Measurements from ENCODE around the gene PMEPA1.

Gene PMEPA1, protein sequence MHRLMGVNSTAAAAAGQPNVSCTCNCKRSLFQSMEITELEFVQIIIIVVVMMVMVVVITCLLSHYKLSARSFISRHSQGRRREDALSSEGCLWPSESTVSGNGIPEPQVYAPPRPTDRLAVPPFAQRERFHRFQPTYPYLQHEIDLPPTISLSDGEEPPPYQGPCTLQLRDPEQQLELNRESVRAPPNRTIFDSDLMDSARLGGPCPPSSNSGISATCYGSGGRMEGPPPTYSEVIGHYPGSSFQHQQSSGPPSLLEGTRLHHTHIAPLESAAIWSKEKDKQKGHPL

DNA sequence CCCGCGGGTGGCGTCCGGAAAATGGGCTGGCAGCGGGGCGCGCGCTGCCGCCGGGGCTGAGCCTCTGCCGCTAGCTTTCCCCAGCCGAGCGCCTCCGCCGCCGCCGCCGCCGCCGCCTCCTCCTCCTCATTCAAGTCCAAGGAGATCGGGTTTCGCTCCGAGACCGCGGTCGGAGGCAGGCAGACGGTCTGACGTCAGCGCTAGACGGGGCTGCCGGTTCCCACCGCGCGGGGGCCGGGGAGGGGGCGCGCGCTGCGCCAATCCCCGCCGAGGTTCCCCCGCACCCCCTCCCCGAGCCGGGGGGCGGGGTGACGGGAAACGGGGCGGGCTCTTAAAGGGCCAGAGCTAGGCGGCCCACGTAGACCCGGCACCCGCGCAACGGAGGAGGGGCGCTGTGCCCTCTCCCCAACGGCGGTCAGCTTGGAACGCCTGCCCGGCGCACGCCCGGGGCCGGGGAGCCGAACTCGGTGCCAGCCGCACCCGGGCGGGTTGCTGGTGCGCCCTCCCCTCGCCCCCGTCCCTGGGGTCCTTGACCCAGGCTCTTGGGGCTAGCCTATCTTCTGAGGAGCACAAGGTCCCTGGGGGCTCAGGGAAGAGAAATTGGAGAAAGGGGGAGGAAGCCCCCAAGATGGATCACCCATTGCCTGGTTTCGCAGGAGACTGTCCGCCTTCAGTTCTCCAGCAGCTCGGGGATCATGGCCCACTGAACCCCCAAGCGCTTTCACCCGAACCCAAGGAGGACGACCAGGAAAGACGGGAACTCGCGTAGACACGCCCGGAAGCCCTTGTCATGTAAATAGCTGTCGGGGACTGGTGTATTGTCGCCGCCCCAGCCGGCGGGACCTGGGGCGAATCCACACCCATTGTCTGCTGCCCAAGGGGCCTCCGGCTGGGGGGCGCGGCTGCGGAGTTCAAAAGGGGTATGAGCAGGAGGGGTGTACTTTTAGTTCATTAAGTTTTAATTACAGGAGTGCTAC lies at the start of gene PMEPA1:
TSS of gene PMEPA1 (minus strand) at position 193 of the 977 bp plus-strand sequence. CDS start 433 bp downstream, outside the sequence.
- no peaks in the 10 kb centered on the region for H3K9me3 Mint-ChIP-seq
- H3K4me3 Mint-ChIP-seq = peak within 1 kb of the TSS; percentile 90 to 91
- H3K27ac Mint-ChIP-seq = peak within 1 kb of the TSS; percentile 65 to 80
- peak; percentile 90 to 93 for DNase-seq
- H3K4me1 Mint-ChIP-seq = peaks cover 42% of the 10 kb centered on the region
- ATAC-seq = peak; percentile 92
- peaks cover 17% of the 10 kb centered on the region for H3K27me3 Mint-ChIP-seq

DNA sequence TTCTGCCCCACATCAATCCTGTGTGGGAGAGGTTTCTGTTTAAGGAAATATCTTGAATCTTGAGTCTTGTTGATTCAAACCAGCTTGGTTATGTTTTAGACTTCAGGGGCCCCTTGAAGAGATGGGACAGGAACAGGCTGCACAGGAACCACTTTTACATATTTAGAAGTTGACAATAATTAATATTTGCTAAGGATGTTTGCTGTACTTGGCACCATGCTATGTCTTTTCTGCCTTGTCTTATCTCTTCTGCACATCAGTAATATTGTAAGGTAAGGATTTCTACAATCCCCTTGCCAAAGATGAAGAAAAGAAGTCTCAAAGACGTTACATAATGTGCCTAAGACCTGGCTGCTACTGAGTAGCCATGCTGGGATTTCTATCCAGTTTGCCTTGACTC lies 48.0 kb upstream of the PMEPA1 start:
- Mint-ChIP-seq H3K27ac (no peak overlapping the region), H3K4me3 (no peak overlapping the region), H3K4me1 (no peaks in the 10 kb centered on the region), H3K9me3 (peaks cover 0 to 7% of the 10 kb centered on the region in 2 donors), H3K27me3 (peaks cover 56% of the 10 kb centered on the region)
- ATAC-seq (no peak), DNase-seq (no peak)

DNA sequence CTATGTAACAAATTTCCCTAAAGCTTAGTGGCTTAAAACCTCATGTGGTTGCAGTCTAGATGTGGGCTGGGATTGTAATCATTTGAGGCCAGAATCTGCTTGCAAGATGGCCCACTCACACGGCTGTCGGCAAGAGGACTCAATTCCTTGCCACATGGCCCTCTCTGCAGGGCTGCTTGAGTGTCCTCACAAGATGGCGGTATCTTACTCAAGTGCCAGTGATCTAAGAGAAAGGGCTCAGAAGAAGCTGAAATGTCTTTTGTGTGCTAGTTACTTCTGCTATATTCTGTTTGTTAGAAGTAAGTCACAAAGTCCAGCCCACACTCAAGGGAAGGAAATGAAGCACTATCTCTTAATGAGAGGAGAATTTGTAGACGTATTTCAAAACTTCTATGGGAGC lies 47.1 kb upstream of the PMEPA1 start:
- Mint-ChIP-seq H3K27ac (no peak overlapping the region), H3K4me1 (no peaks in the 10 kb centered on the region), H3K9me3 (peaks cover 0 to 7% of the 10 kb centered on the region in 2 donors), H3K27me3 (peaks cover 47% of the 10 kb centered on the region), H3K4me3 (no peak overlapping the region)
- DNase-seq = no peak
- ATAC-seq = no peak

DNA sequence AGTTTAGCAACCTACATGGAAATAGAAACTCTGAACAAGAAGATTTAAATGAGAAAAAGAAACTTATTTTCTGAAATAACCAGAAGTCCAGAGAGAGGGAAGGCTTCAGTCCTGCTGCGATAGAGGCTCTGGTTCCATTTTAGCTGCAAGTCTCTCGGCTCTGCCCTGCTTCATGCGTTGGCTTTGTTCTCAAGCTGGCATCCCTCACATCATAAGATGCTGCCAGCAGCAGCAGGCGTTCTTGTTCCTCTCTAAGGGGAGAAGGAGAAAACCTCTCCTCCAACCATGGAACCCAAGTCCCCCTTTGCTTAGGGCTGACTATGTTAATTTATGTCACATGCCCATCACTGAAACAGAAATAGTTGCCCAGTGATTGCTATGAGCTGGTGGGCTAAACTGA lies 46.4 kb upstream of the PMEPA1 start:
- Mint-ChIP-seq H3K9me3 (peaks cover 0 to 7% of the 10 kb centered on the region in 2 donors), H3K4me3 (no peak overlapping the region), H3K27me3 (peaks cover 40% of the 10 kb centered on the region), H3K4me1 (peaks cover 5% of the 10 kb centered on the region), H3K27ac (no peak overlapping the region)
- ATAC-seq (no peak), DNase-seq (no peak)

DNA sequence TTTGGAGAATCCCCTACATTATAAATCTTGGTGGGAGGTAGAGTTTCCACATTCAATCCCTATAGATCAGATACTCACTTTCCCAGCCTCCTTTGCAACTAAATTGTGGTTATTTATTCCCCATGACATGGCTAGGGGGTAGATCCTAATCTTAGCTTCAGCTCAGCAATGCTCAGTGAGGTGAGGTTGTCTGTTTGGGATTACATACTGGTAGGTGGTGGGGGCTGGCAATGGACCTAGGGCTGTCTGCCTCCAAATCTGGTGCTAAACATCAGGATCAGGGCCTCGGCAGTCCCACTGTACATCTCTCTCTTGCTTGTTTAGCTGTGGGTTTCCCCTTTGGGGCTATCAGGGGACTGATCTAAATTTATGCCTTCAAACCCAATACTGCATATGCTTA lies 45.8 kb upstream of the PMEPA1 start:
- Mint-ChIP-seq H3K27me3 (peaks cover 41% of the 10 kb centered on the region), H3K4me3 (no peak overlapping the region), H3K27ac (no peak overlapping the region), H3K4me1 (peaks cover 7% of the 10 kb centered on the region), H3K9me3 (peaks cover 0 to 7% of the 10 kb centered on the region in 2 donors)
- DNase-seq (no peak), ATAC-seq (no peak)

DNA sequence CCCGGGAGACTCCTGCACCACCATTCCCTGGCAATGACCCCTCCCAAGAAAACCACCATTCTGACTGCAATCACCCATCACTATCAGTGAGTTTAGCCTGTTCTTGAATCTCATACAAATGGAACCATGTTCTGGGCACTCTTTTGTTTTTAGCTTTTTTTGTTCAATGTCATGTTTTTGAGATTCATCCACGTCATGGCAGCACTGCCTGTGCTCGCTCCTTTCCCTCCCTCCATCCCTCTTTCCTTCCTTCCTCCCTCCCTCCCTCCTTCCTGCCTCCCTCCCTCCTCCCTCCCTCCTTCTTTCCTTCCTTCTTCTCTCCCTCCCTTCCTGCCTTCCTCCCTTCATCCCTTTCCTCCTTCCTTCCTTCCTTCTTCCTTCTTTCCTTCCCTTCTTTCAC lies 44.4 kb upstream of the PMEPA1 start:
- no peak for DNase-seq
- Mint-ChIP-seq H3K9me3 (no peaks in the 10 kb centered on the region), H3K4me1 (peaks cover 11% of the 10 kb centered on the region), H3K4me3 (no peak overlapping the region), H3K27ac (peak overlapping the region in 1 of 2 donors; percentile 6), H3K27me3 (peaks cover 44% of the 10 kb centered on the region)
- no peak for ATAC-seq

DNA sequence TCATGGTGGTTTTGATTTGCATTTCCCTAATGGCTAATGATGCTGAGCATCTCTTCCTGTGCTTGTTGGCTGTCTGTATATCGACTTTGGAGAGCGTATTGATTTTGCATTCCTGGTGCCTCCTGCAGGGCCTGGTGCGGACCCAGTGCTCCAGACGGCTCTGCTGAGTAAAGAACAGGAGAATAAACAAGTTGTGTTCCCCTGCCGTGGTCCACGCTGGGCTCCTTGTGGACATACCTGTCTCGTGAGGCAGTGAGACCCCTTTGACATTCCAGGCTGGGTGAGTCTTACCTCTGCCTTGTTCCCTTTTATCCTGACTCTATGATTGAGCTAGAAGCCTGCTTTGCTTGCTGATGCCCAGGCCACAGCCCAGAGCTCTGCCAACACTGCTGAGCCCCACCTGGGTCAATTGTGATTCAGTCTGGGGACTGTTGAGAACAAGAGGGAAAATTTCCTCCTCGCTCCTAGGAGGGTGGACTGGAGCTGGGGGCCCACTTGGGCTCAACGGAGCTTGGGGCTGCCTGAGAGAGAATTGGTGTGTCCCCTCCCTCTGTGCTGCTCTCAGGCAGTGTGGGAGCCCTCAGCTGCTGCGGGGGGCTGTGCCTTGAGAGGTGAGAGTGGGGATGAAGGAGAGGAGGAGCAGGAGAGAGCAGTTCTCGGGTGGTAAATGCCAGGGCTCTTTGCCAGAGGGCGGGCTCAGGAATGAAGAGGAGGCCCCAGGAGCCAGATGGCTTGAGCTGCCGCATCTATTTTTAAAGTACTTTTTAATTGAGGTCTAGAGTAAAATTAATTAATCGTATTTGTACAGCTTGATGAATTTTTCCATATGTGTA lies 43.7 kb upstream of the PMEPA1 start:
- H3K27ac Mint-ChIP-seq = no peak overlapping the region
- H3K4me1 Mint-ChIP-seq = peaks cover 17% of the 10 kb centered on the region
- DNase-seq (no peak), ATAC-seq (no peak)
- peaks cover 51% of the 10 kb centered on the region for H3K27me3 Mint-ChIP-seq
- no peaks in the 10 kb centered on the region for H3K9me3 Mint-ChIP-seq
- no peak overlapping the region for H3K4me3 Mint-ChIP-seq

DNA sequence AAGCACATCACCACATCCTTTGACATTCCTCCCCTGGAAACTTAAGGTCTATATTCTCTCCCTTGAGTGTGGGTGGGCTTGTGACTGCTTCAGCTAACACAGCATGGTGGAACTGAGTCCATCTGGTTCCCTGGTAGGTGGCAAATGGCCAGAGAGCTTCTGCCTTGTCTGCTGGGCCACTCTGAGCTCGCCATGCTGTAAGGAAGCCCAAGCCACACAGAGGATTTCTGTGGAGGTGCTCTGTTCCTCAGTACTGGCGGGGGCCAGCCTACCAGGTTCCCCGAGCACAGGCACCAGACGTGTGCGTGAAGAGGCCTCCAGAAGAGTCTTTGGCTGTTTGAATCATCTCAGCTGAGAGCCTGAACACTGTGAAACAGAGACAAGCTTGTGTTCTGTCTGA lies 41.6 kb upstream of the PMEPA1 start:
- no peak for DNase-seq
- H3K27ac Mint-ChIP-seq = no peak overlapping the region
- H3K9me3 Mint-ChIP-seq = no peaks in the 10 kb centered on the region
- no peak overlapping the region for H3K4me3 Mint-ChIP-seq
- no peak for ATAC-seq
- peaks cover 67% of the 10 kb centered on the region for H3K27me3 Mint-ChIP-seq
- peaks cover 22% of the 10 kb centered on the region for H3K4me1 Mint-ChIP-seq

DNA sequence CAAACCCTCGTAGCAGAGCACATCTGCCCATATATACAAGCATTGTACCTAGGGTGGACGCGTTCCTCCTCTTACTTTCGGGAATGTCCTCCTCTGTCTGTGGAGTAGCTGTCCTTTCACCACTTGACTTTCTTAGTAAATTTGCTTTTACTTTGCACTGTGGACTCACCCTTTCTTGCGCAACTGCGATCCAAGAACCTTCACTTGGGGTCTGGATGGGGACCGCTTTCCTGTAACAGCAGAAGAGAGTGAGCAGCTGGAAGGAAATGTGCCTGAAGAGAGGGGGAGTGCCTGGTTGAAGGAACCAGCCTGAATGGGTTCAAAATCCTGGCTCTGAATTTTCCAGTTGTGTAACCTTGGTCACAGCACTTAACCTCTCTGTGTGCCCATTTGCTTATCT lies 40.1 kb upstream of the PMEPA1 start:
- DNase-seq = no peak
- Mint-ChIP-seq H3K9me3 (no peaks in the 10 kb centered on the region), H3K27me3 (peaks cover 55% of the 10 kb centered on the region), H3K4me1 (peaks cover 22% of the 10 kb centered on the region), H3K4me3 (no peak overlapping the region), H3K27ac (no peak overlapping the region)
- no peak for ATAC-seq

DNA sequence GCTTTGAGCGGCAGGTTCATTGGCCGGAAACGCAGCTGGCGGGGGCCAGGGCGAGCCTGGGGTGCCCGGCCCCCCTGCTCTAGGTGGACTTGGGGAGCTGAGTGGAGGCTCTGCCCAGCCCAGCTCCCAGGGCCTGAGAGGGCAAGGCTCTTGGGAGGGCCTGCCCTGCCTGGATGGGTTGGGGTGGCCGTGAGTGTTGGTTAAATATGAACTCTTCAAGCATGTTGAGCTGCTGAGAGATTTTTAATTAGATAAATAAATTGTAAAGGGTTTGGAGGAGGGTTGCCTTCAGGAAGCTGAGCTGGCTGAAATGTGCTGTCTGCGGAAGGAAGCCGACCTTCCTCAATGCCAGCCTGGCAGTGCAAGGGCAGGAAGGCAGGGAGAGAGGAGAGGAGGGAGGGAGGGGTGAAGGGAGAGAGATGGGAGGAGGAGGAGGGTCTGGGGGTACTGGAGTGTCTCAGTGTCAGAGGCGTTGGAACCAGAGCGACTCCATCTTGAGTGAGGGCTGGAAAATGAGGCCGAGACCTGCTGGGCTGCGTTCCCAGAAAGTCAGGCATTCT lies 39.4 kb upstream of the PMEPA1 start:
- Mint-ChIP-seq H3K4me1 (peaks cover 22% of the 10 kb centered on the region), H3K4me3 (peak overlapping the region; percentile 75 to 82), H3K9me3 (no peaks in the 10 kb centered on the region), H3K27me3 (peaks cover 48% of the 10 kb centered on the region), H3K27ac (peak overlapping the region; percentile 44 to 84)
- ATAC-seq (peak; percentile 67), DNase-seq (no peak)

DNA sequence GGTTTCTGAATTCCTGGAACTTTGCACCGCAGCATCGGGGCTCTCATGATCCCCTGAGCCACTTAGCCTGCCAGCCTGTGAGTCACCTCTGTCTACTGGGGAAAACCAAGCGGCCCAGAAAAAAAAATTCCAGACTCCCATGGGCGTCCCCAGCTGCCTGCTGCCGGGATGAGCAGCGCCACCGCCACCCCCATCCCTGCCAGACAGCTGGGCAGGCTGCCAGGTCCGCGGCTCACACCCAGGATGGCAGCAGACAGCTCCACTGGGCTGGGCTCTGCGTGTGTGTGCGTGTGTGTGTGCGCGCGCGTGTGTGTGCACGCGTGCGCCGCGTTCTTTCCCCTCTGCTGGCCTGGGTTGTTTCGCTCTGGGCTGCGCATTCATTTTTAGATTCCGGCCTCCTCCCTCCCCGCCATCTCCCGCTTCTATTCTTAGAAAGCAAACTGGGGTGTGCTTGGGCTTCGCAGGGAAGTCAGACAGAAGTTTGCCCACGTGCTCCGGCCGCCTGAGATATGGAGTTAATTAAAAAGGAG lies 38.9 kb upstream of the PMEPA1 start:
- ATAC-seq (peak; percentile 97), DNase-seq (peak; percentile 39 to 68)
- Mint-ChIP-seq H3K9me3 (no peaks in the 10 kb centered on the region), H3K27me3 (peaks cover 43% of the 10 kb centered on the region), H3K4me3 (peak overlapping the region; percentile 75 to 82), H3K27ac (peak overlapping the region; percentile 44 to 84), H3K4me1 (peaks cover 22% of the 10 kb centered on the region)

DNA sequence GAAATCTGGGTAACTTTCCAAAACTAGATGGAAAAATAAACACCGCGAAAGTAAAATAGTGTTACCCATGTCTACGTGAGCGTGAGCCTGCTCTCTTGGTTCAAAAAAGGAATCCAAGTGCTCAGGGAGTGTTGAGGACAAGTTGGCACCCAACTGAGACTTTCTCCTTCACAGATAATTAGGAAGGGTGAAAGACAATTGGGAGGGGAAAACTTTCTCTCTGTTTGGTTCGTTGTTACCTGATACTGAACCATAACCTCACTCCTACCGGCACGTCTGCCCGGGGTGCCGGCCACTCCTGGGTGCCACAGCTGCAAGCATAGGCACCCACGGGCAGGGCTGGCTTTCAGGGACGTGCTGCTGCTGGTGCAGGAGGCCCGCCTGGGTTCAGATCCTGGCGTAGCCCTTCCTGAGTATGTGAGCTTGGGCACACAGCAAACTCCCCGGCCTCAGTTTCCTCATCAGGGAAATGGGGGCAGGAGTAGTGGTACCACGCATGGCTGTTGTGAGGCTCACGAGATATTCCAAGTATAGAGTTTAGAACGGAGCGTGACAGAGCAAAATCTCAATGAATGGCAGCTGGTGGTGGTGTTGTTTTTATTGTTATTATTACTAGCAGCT lies 38.2 kb upstream of the PMEPA1 start:
- peaks cover 38% of the 10 kb centered on the region for H3K27me3 Mint-ChIP-seq
- no peak for ATAC-seq
- no peak overlapping the region for H3K27ac Mint-ChIP-seq
- H3K4me3 Mint-ChIP-seq = peak overlapping the region in 1 of 2 donors; percentile 46
- no peak for DNase-seq
- no peaks in the 10 kb centered on the region for H3K9me3 Mint-ChIP-seq
- peaks cover 22% of the 10 kb centered on the region for H3K4me1 Mint-ChIP-seq

DNA sequence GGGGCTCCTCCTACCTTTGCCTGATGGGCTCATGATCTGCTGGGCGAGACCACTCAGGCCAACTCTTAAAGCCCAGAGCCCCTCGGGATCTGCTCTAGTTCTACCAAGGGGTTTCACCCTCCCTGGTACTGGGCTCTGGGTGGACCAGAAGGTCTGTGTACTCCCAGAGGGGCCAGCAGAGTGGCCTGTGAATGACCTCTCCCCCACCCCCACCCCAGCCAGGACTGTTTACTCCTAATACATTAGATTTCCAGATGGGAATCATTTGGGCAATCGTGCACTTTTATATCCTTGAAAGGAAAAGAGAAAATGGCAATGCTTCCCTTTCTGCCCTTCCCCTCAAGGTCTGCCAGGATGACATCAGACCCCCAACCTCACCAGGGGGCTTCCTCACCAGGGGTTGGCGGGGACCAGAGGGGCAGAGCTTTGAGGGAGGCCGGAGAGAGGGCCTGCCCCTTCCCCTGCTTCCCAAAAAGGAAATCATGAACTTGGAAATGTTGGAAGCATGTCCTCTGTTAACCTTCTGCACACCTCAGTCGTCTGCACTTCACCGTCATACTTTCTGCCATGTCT lies 37.1 kb upstream of the PMEPA1 start:
- DNase-seq (no peak), ATAC-seq (no peak)
- Mint-ChIP-seq H3K27me3 (peaks cover 45% of the 10 kb centered on the region), H3K4me3 (no peak overlapping the region), H3K27ac (no peak overlapping the region), H3K9me3 (no peaks in the 10 kb centered on the region), H3K4me1 (peaks cover 22% of the 10 kb centered on the region)

DNA sequence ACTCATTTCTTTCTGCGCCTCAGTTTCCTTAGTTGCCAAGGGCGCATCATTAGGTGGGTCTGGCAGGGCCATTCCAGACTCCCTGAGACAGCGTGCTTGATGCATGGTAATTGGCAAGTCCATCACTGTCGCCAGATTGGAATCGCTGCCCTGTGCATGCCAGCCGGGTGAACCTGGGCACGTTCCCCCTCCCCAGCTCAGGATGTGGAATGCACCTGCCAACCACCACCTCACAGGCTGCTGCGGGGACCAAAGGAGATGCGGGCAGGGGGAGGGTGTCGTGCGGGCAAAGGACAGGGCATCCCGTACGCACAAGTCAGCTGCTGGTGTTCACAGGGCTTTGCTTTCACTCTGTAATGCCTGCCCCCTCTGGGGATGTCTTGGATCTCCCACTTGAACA lies 36.4 kb upstream of the PMEPA1 start:
- H3K27me3 Mint-ChIP-seq = peaks cover 50% of the 10 kb centered on the region
- no peak for ATAC-seq
- H3K4me3 Mint-ChIP-seq = no peak overlapping the region
- H3K27ac Mint-ChIP-seq = no peak overlapping the region
- H3K9me3 Mint-ChIP-seq = no peaks in the 10 kb centered on the region
- peaks cover 17% of the 10 kb centered on the region for H3K4me1 Mint-ChIP-seq
- no peak for DNase-seq

Data from stimulated activated naive CD8-positive, alpha-beta T cell treated with anti-CD3 and anti-CD28 coated beads, Interleukin-15, amount 100 ng/mL, for 72 hours (primary cell).